ENCODE measurements around the gene SMAP1. TPM values are rescaled to one million over a fixed set of nuclear protein-coding genes. Genes with fewer than 3 reads are reported as not detected.

SMAP1 gene
- total RNA-seq, 4 donors from 2014 or later: 27.3 to 33.9 (median 32.4) TPM

GRCh38 chr6:70900047-70900446 is 232.4 kb downstream of the SMAP1 start:
- H3K4me3 ChIP-seq (replicated peaks in 1 of 3): no peak overlapping the region
- WGBS, 2 donors: 65 to 92% methylated on average over 2 of the region's 2 CpGs
- H3K27ac ChIP-seq: no peak overlapping the region
- DNase-seq: no peak
- H3K9me3 ChIP-seq: no peaks in the 10 kb centered on the region
- no peaks in the 10 kb centered on the region for H3K4me1 ChIP-seq
- H3K27me3 ChIP-seq: no peaks in the 10 kb centered on the region
- no peak for TF ChIP-seq POLR2A (IDR thresholded peaks at IDR 0.05)
- no peak for TF ChIP-seq CTCF (IDR thresholded peaks at IDR 0.05)
- H3K36me3 ChIP-seq: no peaks in the 10 kb centered on the region
- intact Hi-C loops (cut with DNase I): no loop called here

GRCh38 chr6:70901324-70901723 is 233.6 kb downstream of the SMAP1 start:
- intact Hi-C loops (cut with DNase I): no loop called here
- no peaks in the 10 kb centered on the region for H3K36me3 ChIP-seq
- no peak overlapping the region for H3K27ac ChIP-seq
- DNase-seq: no peak
- H3K27me3 ChIP-seq: no peaks in the 10 kb centered on the region
- no peak overlapping the region for H3K4me3 ChIP-seq (replicated peaks in 1 of 3)
- WGBS, 2 donors: 79 to 80% methylated on average over 3 of the region's 3 CpGs
- H3K9me3 ChIP-seq: no peaks in the 10 kb centered on the region
- TF ChIP-seq POLR2A (IDR thresholded peaks at IDR 0.05): no peak
- TF ChIP-seq CTCF (IDR thresholded peaks at IDR 0.05): no peak
- H3K4me1 ChIP-seq: no peaks in the 10 kb centered on the region

- Histone ChIP-seq H3K9me3 (no peaks in the 10 kb centered on the region), H3K27me3 (no peaks in the 10 kb centered on the region), H3K4me1 (no peaks in the 10 kb centered on the region), H3K36me3 (no peaks in the 10 kb centered on the region), H3K27ac (no peak overlapping the region), H3K4me3 (replicated peaks in 1 of 3) (no peak overlapping the region)
- DNase-seq: no peak
- intact Hi-C loops (cut with DNase I): no loop called here
- TF ChIP-seq POLR2A (IDR thresholded peaks at IDR 0.05): no peak
- no peak for TF ChIP-seq CTCF (IDR thresholded peaks at IDR 0.05)
- WGBS, 2 donors: 84% methylated on average over 2 of the region's 2 CpGs
Observed at GRCh38 chr6:70903665-70904452, 236.2 kb downstream of the SMAP1 start.

GRCh38 chr6:70905742-70906141 is 238.1 kb downstream of the SMAP1 start:
- 76 to 78% methylated on average over 1 of the region's 1 CpG for WGBS, 2 donors
- no peaks in the 10 kb centered on the region for H3K27me3 ChIP-seq
- H3K4me1 ChIP-seq: no peaks in the 10 kb centered on the region
- no peak for DNase-seq
- TF ChIP-seq CTCF (IDR thresholded peaks at IDR 0.05): no peak
- intact Hi-C loops (cut with DNase I): no loop called here
- no peak overlapping the region for H3K27ac ChIP-seq
- H3K9me3 ChIP-seq: no peaks in the 10 kb centered on the region
- no peak overlapping the region for H3K4me3 ChIP-seq (replicated peaks in 1 of 3)
- no peaks in the 10 kb centered on the region for H3K36me3 ChIP-seq

Other genes starting within 250 kb of the SMAP1 start
- gene SDHAF4, start 101.0 kb upstream of the SMAP1 start, total RNA-seq: 10 to 100 TPM in 2 of 4 donors, 1 to 10 TPM in 2; 4.3 to 19.2 (median 9.9) TPM

Data from thyroid gland (tissue), 4 donors.